GM15510 (cell line): ENCODE data around the gene PALS2.

ENCODE experiments used
- POLR2A ChIP-seq: IDR thresholded peaks from 3 replicates; pipeline ENCODE4 v1.6.1; 2011; ENCODE audit warnings: borderline replicate concordance; ENCODE audit not compliant: insufficient read length; ENCODE audit errors: extremely low read depth

Gene PALS2

GRCh38 chr7:24574950-24575349 lies 1.7 kb downstream of the PALS2 start:
- TF ChIP-seq POLR2A: no peak

GRCh38 chr7:24576171-24577025 lies 3.1 kb downstream of the PALS2 start:
- TF ChIP-seq POLR2A: no peak

- TF ChIP-seq POLR2A: no peak
Measured at GRCh38 chr7:24578052-24578451, 4.8 kb downstream of the PALS2 start.

- TF ChIP-seq POLR2A: no peak
Measured at GRCh38 chr7:24580283-24580946, 7.2 kb downstream of the PALS2 start.

- no peak for TF ChIP-seq POLR2A
Measured at GRCh38 chr7:24582166-24582565, 8.9 kb downstream of the PALS2 start.

- no peak for TF ChIP-seq POLR2A
Measured at GRCh38 chr7:24587853-24588252, 14.6 kb downstream of the PALS2 start.

- TF ChIP-seq POLR2A: no peak
Measured at GRCh38 chr7:24591152-24591551, 17.9 kb downstream of the PALS2 start.

GRCh38 chr7:24595671-24596418 lies 22.6 kb downstream of the PALS2 start:
- no peak for TF ChIP-seq POLR2A

GRCh38 chr7:24597014-24597413 lies 23.8 kb downstream of the PALS2 start:
- no peak for TF ChIP-seq POLR2A

- no peak for TF ChIP-seq POLR2A
Measured at GRCh38 chr7:24601600-24601999, 28.3 kb downstream of the PALS2 start.

- TF ChIP-seq POLR2A: no peak
Measured at GRCh38 chr7:24602860-24603456, 29.7 kb downstream of the PALS2 start.

GRCh38 chr7:24604630-24605029 lies 31.4 kb downstream of the PALS2 start:
- no peak for TF ChIP-seq POLR2A

- TF ChIP-seq POLR2A: no peak
Measured at GRCh38 chr7:24608504-24608903, 35.3 kb downstream of the PALS2 start.

GRCh38 chr7:24609059-24609458 lies 35.8 kb downstream of the PALS2 start:
- no peak for TF ChIP-seq POLR2A

- TF ChIP-seq POLR2A: no peak
Measured at GRCh38 chr7:24609570-24609969, 36.3 kb downstream of the PALS2 start.
